ENCODE results near the gene ATP6V0E1. TPM values are rescaled to one million over a fixed set of nuclear protein-coding genes. Genes with fewer than 3 reads are reported as not detected.

Gene ATP6V0E1
- 61.7 TPM for total RNA-seq

- peaks cover 35% of the 10 kb centered on the region for H3K4me1 ChIP-seq (ENCODE audit: insufficient read depth, low read length)
- peak within 1 kb of the TSS; percentile 98 for H3K4me3 ChIP-seq (ENCODE audit: low read length)
- no peaks in the 10 kb centered on the region for H3K9me3 ChIP-seq (ENCODE audit: low read depth, low read length)
- H3K27me3 ChIP-seq (ENCODE audit: insufficient read depth, low read length): no peaks in the 10 kb centered on the region
Observed at GRCh38 chr5:172983542-172984243, at the start of gene ATP6V0E1. Gene ATP6V0E1, plus strand, starts transcription at chr5:172983771. Its CDS starts 90 bp downstream, at chr5:172983861.

GRCh38 chr5:172935096-172935495 is 48.5 kb upstream of the ATP6V0E1 start:
- Histone ChIP-seq H3K4me3 (ENCODE audit: low read length) (no peak overlapping the region), H3K4me1 (ENCODE audit: insufficient read depth, low read length) (no peaks in the 10 kb centered on the region), H3K9me3 (ENCODE audit: low read depth, low read length) (no peaks in the 10 kb centered on the region), H3K27me3 (ENCODE audit: insufficient read depth, low read length) (no peaks in the 10 kb centered on the region)

GRCh38 chr5:172936401-172936800 is 47.2 kb upstream of the ATP6V0E1 start:
- H3K4me1 ChIP-seq (ENCODE audit: insufficient read depth, low read length): no peaks in the 10 kb centered on the region
- H3K27me3 ChIP-seq (ENCODE audit: insufficient read depth, low read length): no peaks in the 10 kb centered on the region
- no peaks in the 10 kb centered on the region for H3K9me3 ChIP-seq (ENCODE audit: low read depth, low read length)
- H3K4me3 ChIP-seq (ENCODE audit: low read length): no peak overlapping the region

GRCh38 chr5:172939071-172939470 is 44.5 kb upstream of the ATP6V0E1 start:
- H3K4me3 ChIP-seq (ENCODE audit: low read length): no peak overlapping the region
- no peaks in the 10 kb centered on the region for H3K4me1 ChIP-seq (ENCODE audit: insufficient read depth, low read length)
- H3K27me3 ChIP-seq (ENCODE audit: insufficient read depth, low read length): no peaks in the 10 kb centered on the region
- no peaks in the 10 kb centered on the region for H3K9me3 ChIP-seq (ENCODE audit: low read depth, low read length)

GRCh38 chr5:172939611-172940267 is 43.8 kb upstream of the ATP6V0E1 start:
- no peaks in the 10 kb centered on the region for H3K27me3 ChIP-seq (ENCODE audit: insufficient read depth, low read length)
- H3K4me1 ChIP-seq (ENCODE audit: insufficient read depth, low read length): no peaks in the 10 kb centered on the region
- H3K4me3 ChIP-seq (ENCODE audit: low read length): no peak overlapping the region
- H3K9me3 ChIP-seq (ENCODE audit: low read depth, low read length): no peaks in the 10 kb centered on the region

GRCh38 chr5:172940268-172941066 is 43.1 kb upstream of the ATP6V0E1 start:
- no peaks in the 10 kb centered on the region for H3K4me1 ChIP-seq (ENCODE audit: insufficient read depth, low read length)
- no peaks in the 10 kb centered on the region for H3K9me3 ChIP-seq (ENCODE audit: low read depth, low read length)
- no peaks in the 10 kb centered on the region for H3K27me3 ChIP-seq (ENCODE audit: insufficient read depth, low read length)
- no peak overlapping the region for H3K4me3 ChIP-seq (ENCODE audit: low read length)

GRCh38 chr5:172941067-172941516 is 42.5 kb upstream of the ATP6V0E1 start:
- Histone ChIP-seq H3K4me1 (ENCODE audit: insufficient read depth, low read length) (no peaks in the 10 kb centered on the region), H3K27me3 (ENCODE audit: insufficient read depth, low read length) (no peaks in the 10 kb centered on the region), H3K4me3 (ENCODE audit: low read length) (no peak overlapping the region), H3K9me3 (ENCODE audit: low read depth, low read length) (no peaks in the 10 kb centered on the region)

GRCh38 chr5:172942556-172942955 is 41.0 kb upstream of the ATP6V0E1 start:
- no peaks in the 10 kb centered on the region for H3K9me3 ChIP-seq (ENCODE audit: low read depth, low read length)
- no peaks in the 10 kb centered on the region for H3K4me1 ChIP-seq (ENCODE audit: insufficient read depth, low read length)
- H3K27me3 ChIP-seq (ENCODE audit: insufficient read depth, low read length): no peaks in the 10 kb centered on the region
- H3K4me3 ChIP-seq (ENCODE audit: low read length): no peak overlapping the region

GRCh38 chr5:172943283-172943841 is 40.2 kb upstream of the ATP6V0E1 start:
- H3K4me3 ChIP-seq (ENCODE audit: low read length): no peak overlapping the region
- no peaks in the 10 kb centered on the region for H3K4me1 ChIP-seq (ENCODE audit: insufficient read depth, low read length)
- H3K27me3 ChIP-seq (ENCODE audit: insufficient read depth, low read length): no peaks in the 10 kb centered on the region
- no peaks in the 10 kb centered on the region for H3K9me3 ChIP-seq (ENCODE audit: low read depth, low read length)

GRCh38 chr5:172943906-172944305 is 39.7 kb upstream of the ATP6V0E1 start:
- H3K4me3 ChIP-seq (ENCODE audit: low read length): no peak overlapping the region
- no peaks in the 10 kb centered on the region for H3K9me3 ChIP-seq (ENCODE audit: low read depth, low read length)
- H3K27me3 ChIP-seq (ENCODE audit: insufficient read depth, low read length): no peaks in the 10 kb centered on the region
- no peaks in the 10 kb centered on the region for H3K4me1 ChIP-seq (ENCODE audit: insufficient read depth, low read length)

- Histone ChIP-seq H3K27me3 (ENCODE audit: insufficient read depth, low read length) (no peaks in the 10 kb centered on the region), H3K9me3 (ENCODE audit: low read depth, low read length) (no peaks in the 10 kb centered on the region), H3K4me1 (ENCODE audit: insufficient read depth, low read length) (no peaks in the 10 kb centered on the region), H3K4me3 (ENCODE audit: low read length) (no peak overlapping the region)
Observed at GRCh38 chr5:172944741-172945140, 38.8 kb upstream of the ATP6V0E1 start.

- H3K4me3 ChIP-seq (ENCODE audit: low read length): no peak overlapping the region
- H3K9me3 ChIP-seq (ENCODE audit: low read depth, low read length): no peaks in the 10 kb centered on the region
- H3K27me3 ChIP-seq (ENCODE audit: insufficient read depth, low read length): no peaks in the 10 kb centered on the region
- H3K4me1 ChIP-seq (ENCODE audit: insufficient read depth, low read length): no peaks in the 10 kb centered on the region
Observed at GRCh38 chr5:172945151-172945550, 38.4 kb upstream of the ATP6V0E1 start.

GRCh38 chr5:172946146-172946545 is 37.4 kb upstream of the ATP6V0E1 start:
- Histone ChIP-seq H3K9me3 (ENCODE audit: low read depth, low read length) (no peaks in the 10 kb centered on the region), H3K4me3 (ENCODE audit: low read length) (no peak overlapping the region), H3K4me1 (ENCODE audit: insufficient read depth, low read length) (no peaks in the 10 kb centered on the region), H3K27me3 (ENCODE audit: insufficient read depth, low read length) (no peaks in the 10 kb centered on the region)

- no peaks in the 10 kb centered on the region for H3K4me1 ChIP-seq (ENCODE audit: insufficient read depth, low read length)
- H3K9me3 ChIP-seq (ENCODE audit: low read depth, low read length): no peaks in the 10 kb centered on the region
- H3K27me3 ChIP-seq (ENCODE audit: insufficient read depth, low read length): no peaks in the 10 kb centered on the region
- H3K4me3 ChIP-seq (ENCODE audit: low read length): no peak overlapping the region
Observed at GRCh38 chr5:172949426-172949825, 34.1 kb upstream of the ATP6V0E1 start.

Data from mononuclear cell (primary cell).